Measurements from ENCODE around the gene SLC35G3. TPM values are rescaled to one million over a fixed set of nuclear protein-coding genes. Genes with fewer than 3 reads are reported as not detected.
A peak's percentile ranks its signal among the peaks of the same experiment; 100 is the strongest.
"Not testable (repeated sequence)": the region's sequence is repeated elsewhere in the genome, so short reads cannot be mapped to it uniquely, and the experiment has no call there.

SLC35G3 gene
- total RNA-seq, 1 donor from 2014 or later: not detected

DNA sequence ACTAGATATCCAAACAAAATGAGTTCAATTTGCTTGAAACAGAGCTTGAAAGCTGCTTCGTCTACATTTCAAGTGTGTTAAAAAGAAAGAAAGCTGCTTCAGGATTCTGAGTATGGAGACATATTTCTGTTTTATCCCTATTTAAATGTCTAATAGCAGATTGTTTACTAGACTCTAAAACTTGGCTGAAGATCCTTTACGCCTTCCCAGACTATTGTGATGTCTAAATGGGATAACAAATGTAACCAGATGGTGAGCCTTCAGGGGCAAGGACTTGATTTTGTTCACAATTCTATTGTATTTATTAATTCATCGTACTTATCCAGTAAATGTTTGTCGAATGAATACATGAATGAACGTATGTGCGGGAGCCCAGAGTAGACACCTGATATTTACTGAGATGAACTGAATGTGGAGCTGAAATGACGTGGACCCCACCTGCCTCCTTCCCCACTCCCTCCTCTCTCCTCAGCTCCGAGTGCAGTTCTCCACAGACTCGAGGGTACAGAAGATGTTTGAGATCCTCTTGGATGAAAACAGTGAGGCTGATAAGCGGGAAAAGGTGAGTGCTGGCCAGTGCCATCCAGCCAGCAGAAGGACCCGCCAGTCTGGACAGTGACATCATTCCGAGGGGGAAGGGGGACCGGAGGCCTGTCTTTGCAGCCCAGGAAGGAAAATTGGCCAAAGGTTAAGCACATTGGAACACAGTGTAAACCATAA, 41.6 kb downstream of the SLC35G3 start:
- TF ChIP-seq CTCF (conservative IDR thresholded peaks at IDR 0.05): no peak
- Mint-ChIP-seq H3K4me3 (no peak overlapping the region), H3K9me3 (no peaks in the 10 kb centered on the region), H3K27me3 (ENCODE audit: low read depth) (peaks cover 2% of the 10 kb centered on the region), H3K36me3 (ENCODE audit: low read depth) (no peaks in the 10 kb centered on the region), H3K27ac (ENCODE audit: unreplicated experiment) (no peak overlapping the region), H3K4me1 (no peaks in the 10 kb centered on the region)
- DNase-seq (ENCODE audit: low read depth, low spot score): no peak

DNA sequence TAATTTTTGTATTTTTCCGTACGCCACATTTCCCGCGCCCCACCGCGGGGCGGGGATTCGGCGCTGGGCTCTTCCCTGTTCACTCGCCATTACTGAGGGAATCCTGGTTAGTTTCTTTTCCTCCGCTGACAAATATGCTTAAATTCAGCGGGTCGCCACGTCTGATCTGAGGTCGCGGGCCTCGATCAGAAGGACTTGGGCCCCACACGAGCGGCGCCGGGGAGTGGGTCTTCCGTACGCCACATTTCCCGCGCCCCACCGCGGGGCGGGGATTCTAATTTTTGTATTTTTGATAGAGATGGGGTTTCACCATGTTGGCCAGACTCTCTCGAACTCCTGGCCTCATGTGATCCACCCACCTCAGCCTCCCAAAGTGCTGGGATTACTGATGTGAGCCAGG, 43.1 kb downstream of the SLC35G3 start:
- not testable (repeated sequence) for DNase-seq (ENCODE audit: low read depth, low spot score); H3K9me3 Mint-ChIP-seq; H3K4me1 Mint-ChIP-seq; H3K27ac Mint-ChIP-seq (ENCODE audit: unreplicated experiment); H3K4me3 Mint-ChIP-seq; H3K36me3 Mint-ChIP-seq (ENCODE audit: low read depth); H3K27me3 Mint-ChIP-seq (ENCODE audit: low read depth)

- peaks cover 2% of the 10 kb centered on the region for H3K27me3 Mint-ChIP-seq (ENCODE audit: low read depth)
- no peak overlapping the region for H3K4me3 Mint-ChIP-seq
- no peaks in the 10 kb centered on the region for H3K36me3 Mint-ChIP-seq (ENCODE audit: low read depth)
- DNase-seq (ENCODE audit: low read depth, low spot score): no peak
- H3K9me3 Mint-ChIP-seq: no peaks in the 10 kb centered on the region
- no peaks in the 10 kb centered on the region for H3K4me1 Mint-ChIP-seq
- no peak overlapping the region for H3K27ac Mint-ChIP-seq (ENCODE audit: unreplicated experiment)
- TF ChIP-seq CTCF (conservative IDR thresholded peaks at IDR 0.05): no peak
These were observed 44.3 kb downstream of the SLC35G3 start for GRCh38 chr17:35149941-35150340.

- Mint-ChIP-seq H3K4me3 (no peak overlapping the region), H3K27me3 (ENCODE audit: low read depth) (peaks cover 4% of the 10 kb centered on the region), H3K27ac (ENCODE audit: unreplicated experiment) (no peak overlapping the region), H3K9me3 (no peaks in the 10 kb centered on the region), H3K36me3 (ENCODE audit: low read depth) (no peaks in the 10 kb centered on the region), H3K4me1 (no peaks in the 10 kb centered on the region)
- DNase-seq (ENCODE audit: low read depth, low spot score): no peak
- TF ChIP-seq CTCF (conservative IDR thresholded peaks at IDR 0.05): no peak
These were observed 46.0 kb downstream of the SLC35G3 start for GRCh38 chr17:35148144-35148543.

GRCh38 chr17:35147375-35147905, 46.8 kb downstream of the SLC35G3 start, which contains the start of gene UNC45B:
Gene UNC45B, plus strand, starts transcription at chr17:35147817. Its CDS starts 447 bp downstream, at chr17:35148264.
- no peak within 1 kb of the TSS for H3K4me3 Mint-ChIP-seq
- TF ChIP-seq CTCF (conservative IDR thresholded peaks at IDR 0.05): no peak
- H3K36me3 Mint-ChIP-seq (ENCODE audit: low read depth): no peaks in the 10 kb centered on the region
- no peaks in the 10 kb centered on the region for H3K9me3 Mint-ChIP-seq
- H3K4me1 Mint-ChIP-seq: no peaks in the 10 kb centered on the region
- no peak for DNase-seq (ENCODE audit: low read depth, low spot score)
- H3K27me3 Mint-ChIP-seq (ENCODE audit: low read depth): peaks cover 4% of the 10 kb centered on the region
- peak within 1 kb of the TSS; percentile 29 for H3K27ac Mint-ChIP-seq (ENCODE audit: unreplicated experiment)

DNA sequence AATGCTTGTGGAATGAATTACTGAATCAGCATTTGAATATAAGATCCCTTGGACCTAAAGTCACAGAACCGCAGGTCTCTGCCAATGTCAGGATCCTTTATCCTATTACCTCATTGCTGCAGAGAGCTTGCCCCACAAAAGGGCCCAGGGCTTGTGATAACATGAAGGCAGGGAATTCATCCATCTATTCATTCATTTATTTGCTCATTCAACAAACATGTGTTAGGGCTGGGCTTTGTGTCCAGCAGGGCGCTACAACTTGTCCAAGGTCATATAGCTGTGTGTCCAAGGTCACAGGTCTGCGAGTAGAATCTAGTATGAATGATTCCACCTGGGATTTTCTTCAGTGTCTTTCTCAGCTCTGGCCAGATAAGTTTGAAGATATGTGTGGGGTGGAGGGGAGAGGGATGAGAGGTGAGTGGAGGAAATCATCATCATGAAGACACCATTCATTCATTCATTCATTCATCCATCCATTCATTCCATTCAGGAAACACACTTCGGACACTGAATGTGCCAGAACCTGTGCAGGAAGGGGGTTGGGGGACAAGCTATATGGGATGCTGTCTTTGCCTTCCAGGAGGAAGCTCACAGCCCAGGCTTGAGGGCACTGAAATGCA, 47.9 kb downstream of the SLC35G3 start:
- Mint-ChIP-seq H3K9me3 (no peaks in the 10 kb centered on the region), H3K4me1 (no peaks in the 10 kb centered on the region), H3K27me3 (ENCODE audit: low read depth) (peaks cover 4% of the 10 kb centered on the region), H3K36me3 (ENCODE audit: low read depth) (no peaks in the 10 kb centered on the region), H3K27ac (ENCODE audit: unreplicated experiment) (no peak overlapping the region), H3K4me3 (peak overlapping the region; percentile 44)
- no peak for TF ChIP-seq CTCF (conservative IDR thresholded peaks at IDR 0.05)
- no peak for DNase-seq (ENCODE audit: low read depth, low spot score)
